Endothelial cell of umbilical vein (primary cell): Measurements from ENCODE around the gene WDR18. TPM values are rescaled to one million over a fixed set of nuclear protein-coding genes. Genes with fewer than 3 reads are reported as not detected.

Experiments
- BruUV-seq: library from RNA; stranded (reverse); fragments of 400-500 nt; replicated peaks from 2 replicates; lab custom pipeline; 2021; lab: Mats Ljungman, UMichigan
- CTCF ChIA-PET: fragments of 300-600, 350-600 bp; sonication (Branson Sonifier 250); formaldehyde crosslinking; loops from one replicate; lab custom pipeline; 2021; ENCODE audit warnings: antibody characterized with exemption, inconsistent platforms; lab: Charles Lee
- POLR2A ChIA-PET: fragments of 300-600, 350-600 bp; sonication (Branson Sonifier 250); formaldehyde crosslinking; loops from one replicate; lab custom pipeline; 2021; ENCODE audit warnings: antibody characterized with exemption, inconsistent platforms; lab: Charles Lee
- DNase-seq: peaks from one replicate; pipeline ENCODE4 v3.0.0-alpha.2; 2011; ENCODE audit warnings: low read depth, low spot score
- FAIRE-seq: peaks from 2 replicates; lab custom pipeline; 2011; peaks lifted over from hg19 to GRCh38; lab: Jason Lieb, UNC
- H2AFZ ChIP-seq: 2 replicates; pipeline ENCODE4 v1.6.0; 2012; ENCODE audit warnings: low read depth, low read length, control low read depth, inconsistent platforms
- H3K27ac ChIP-seq: 2 replicates; pipeline ENCODE4 v1.5.1; 2011; ENCODE audit warnings: low read depth, mild to moderate bottlenecking, control low read depth, low read length, moderate library complexity; ENCODE audit not compliant: insufficient read depth
- H3K27me3 ChIP-seq, 2 experiments: 2 replicates each; pipeline versions ENCODE4 v1.6.0 to v1.6.1; 2011; ENCODE audit warnings: low read length in 2 of 2, mixed read lengths in 1 of 2; ENCODE audit not compliant: control insufficient read depth in 2 of 2, insufficient read depth in 2 of 2
- H3K36me3 ChIP-seq, 2 experiments: 2 replicates in 1 of 2; 3 replicates in 1 of 2; pipeline ENCODE4 v1.5.1; 2011; ENCODE audit warnings: low read length in 2 of 2, mild to moderate bottlenecking in 1 of 2, moderate library complexity in 1 of 2; ENCODE audit not compliant: control insufficient read depth in 2 of 2, insufficient read depth in 2 of 2; ENCODE audit errors: extremely low read depth in 1 of 2
- H3K4me1 ChIP-seq: 3 replicates; pipeline ENCODE4 v1.5.1; 2011; ENCODE audit warnings: mild to moderate bottlenecking, low read length; ENCODE audit not compliant: control insufficient read depth, insufficient read depth; ENCODE audit errors: extremely low read depth
- H3K4me2 ChIP-seq: 2 replicates; pipeline ENCODE4 v1.6.1; 2011; ENCODE audit warnings: low read length, control low read depth, mixed read lengths; ENCODE audit not compliant: insufficient read depth
- H3K4me3 ChIP-seq, 3 experiments: fragments of 200-600 bp in 1 of 3; sonication (generic), shearing (Covaris generic) in 1 of 3; replicated peaks in 1 of 3; 2 replicates each; pipeline ENCODE4 v1.5.1; 2011 to 2016; ENCODE audit warnings: control low read depth in 3 of 3, low read length in 3 of 3, mild to moderate bottlenecking in 2 of 3, inconsistent platforms in 1 of 3, low read depth in 1 of 3, moderate library complexity in 1 of 3; ENCODE audit not compliant: insufficient read depth in 1 of 3
- H3K79me2 ChIP-seq: 2 replicates; pipeline ENCODE4 v1.6.0; 2012; ENCODE audit warnings: low read length, inconsistent platforms; ENCODE audit not compliant: control insufficient read depth, insufficient read depth
- H3K9ac ChIP-seq: replicated peaks from 2 replicates; pipeline ENCODE3; 2011; ENCODE audit warnings: low read length, control low read depth; ENCODE audit not compliant: insufficient read depth; ENCODE audit errors: extremely low read depth
- H3K9me1 ChIP-seq: replicated peaks from 3 replicates; pipeline ENCODE4 v1.6.0; 2011; ENCODE audit warnings: mild to moderate bottlenecking, low read length; ENCODE audit not compliant: control insufficient read depth, insufficient read depth; ENCODE audit errors: extremely low read depth
- H3K9me3 ChIP-seq: replicated peaks from 2 replicates; pipeline ENCODE4 v1.5.1; 2012; ENCODE audit warnings: low read length, inconsistent platforms; ENCODE audit not compliant: control insufficient read depth, insufficient read depth
- H4K20me1 ChIP-seq: replicated peaks from 2 replicates; pipeline ENCODE3; 2011; ENCODE audit warnings: mild to moderate bottlenecking, low read length; ENCODE audit not compliant: control insufficient read depth, insufficient read depth; ENCODE audit errors: extremely low read depth
- CTCF ChIP-seq, 2 donors: IDR thresholded peaks; 1 replicate in 1 of 2; 2 replicates in 1 of 2; pipeline ENCODE4 v1.5.1; 2011; ENCODE audit warnings: low read length in 2 of 2, mild to moderate bottlenecking in 2 of 2, moderate library complexity in 2 of 2, control low read depth in 1 of 2, inconsistent platforms in 1 of 2, low read depth in 1 of 2; ENCODE audit not compliant: insufficient read depth in 1 of 2; ENCODE audit errors: extremely low read depth in 1 of 2
- EZH2 ChIP-seq: IDR thresholded peaks from 2 replicates; pipeline ENCODE4 v1.6.1; 2012; ENCODE audit warnings: borderline replicate concordance, low read depth, mild to moderate bottlenecking, moderate library complexity, low read length, inconsistent platforms; ENCODE audit not compliant: severe bottlenecking
- FOS ChIP-seq: IDR thresholded peaks from 2 replicates; pipeline ENCODE4 v1.6.1; 2011; ENCODE audit warnings: mild to moderate bottlenecking, low read length, moderate library complexity, borderline replicate concordance; ENCODE audit not compliant: insufficient read depth
- GATA2 ChIP-seq: IDR thresholded peaks from 2 replicates; pipeline ENCODE4 v1.7.0; 2011; ENCODE audit warnings: low read depth, mild to moderate bottlenecking, moderate library complexity, mixed read lengths, low read length; ENCODE audit not compliant: insufficient read length, insufficient read depth
- JUN ChIP-seq: IDR thresholded peaks from 2 replicates; pipeline ENCODE4 v1.6.1; 2011; ENCODE audit warnings: borderline replicate concordance, low read depth; ENCODE audit not compliant: insufficient read length, insufficient read depth
- MAX ChIP-seq: IDR thresholded peaks from 2 replicates; pipeline ENCODE4 v1.6.1; 2011; ENCODE audit not compliant: insufficient read depth, insufficient read length
- MYC ChIP-seq: IDR thresholded peaks from one replicate; pipeline ENCODE4 v1.6.1; 2011; ENCODE audit warnings: mild to moderate bottlenecking, low read depth, low read length
- POLR2A ChIP-seq: IDR thresholded peaks from 2 replicates; pipeline ENCODE4 v1.6.1; 2012; ENCODE audit warnings: low read depth, mild to moderate bottlenecking, control low read depth, low read length
- POLR2AphosphoS5 ChIP-seq: IDR thresholded peaks from 2 replicates; pipeline ENCODE4 v1.6.1; 2012; ENCODE audit warnings: low read depth, mild to moderate bottlenecking, control low read depth, low read length, moderate library complexity; ENCODE audit not compliant: insufficient read depth
- dilution Hi-C: fragments of 300-500 bp; cut with MboI; formaldehyde crosslinking; loops from one replicate; pipeline ENCODE4 v1.15.0; 2019; ENCODE audit warnings: low sequenced_read_pairs; ENCODE audit not compliant: extremely low pct_ligation_motif_present
- intact Hi-C: fragments of 100-400 bp; cut with micrococcal nuclease; formaldehyde crosslinking; loops from one replicate; pipeline ENCODE4 v1.10.0; 2022
- polyA plus RNA-seq, 4 experiments: library from polyadenylated mRNA; depleted of rRNA in 3 of 4; stranded (reverse) in 3 of 4; unstranded in 1 of 4; fragments of >200 nt; gene quantifications; 2 replicates each; pipeline versions ENCODE4 v1.2.1 to v1.2.3, GENCODE V29; 2011 to 2012; ENCODE audit warnings: missing spikeins in 1 of 4
- total RNA-seq: library from RNA; stranded (reverse); gene quantifications from 2 replicates; pipeline ENCODE4 v1.2.3, GENCODE V29; 2021

WDR18 gene
- total and polyA plus RNA-seq, 2 donors (not counting 3 experiments of a cell fraction or from before 2014, with no cell fraction given), result 54.8 to 102 TPM

- H3K27me3 ChIP-seq, result no peaks in the 10 kb centered on the region
- H3K79me2 ChIP-seq, result peaks cover 2% of the 10 kb centered on the region
- POLR2A ChIA-PET, result no interaction called here
- CTCF ChIA-PET, result no interaction called here
- no peaks in the 10 kb centered on the region for H3K9me3 ChIP-seq
- no peak for TF ChIP-seq POLR2A
- no peak for TF ChIP-seq MYC
- TF ChIP-seq EZH2, result no peak
- TF ChIP-seq MAX, result no peak
- TF ChIP-seq GATA2, result no peak
- no peak for TF ChIP-seq FOS
- TF ChIP-seq CTCF (IDR thresholded peaks at IDR 0.05; ENCODE audit: extremely low read depth in 1 of 2, insufficient read depth in 1 of 2, low read depth in 1 of 2, low read length in 2 of 2), result no peak
- TF ChIP-seq POLR2AphosphoS5, result no peak
- no peak for TF ChIP-seq JUN
- H3K4me3 ChIP-seq, result no peak overlapping the region
- no peaks in the 10 kb centered on the region for H3K9me1 ChIP-seq
- intact Hi-C loops, result no loop called here
- H3K27ac ChIP-seq, result no peak overlapping the region
- no peak overlapping the region for H3K4me2 ChIP-seq
- H4K20me1 ChIP-seq, result no peaks in the 10 kb centered on the region
- H3K4me1 ChIP-seq, result peaks cover under 1% of the 10 kb centered on the region
- H2AFZ ChIP-seq, result no peak overlapping the region
- FAIRE-seq (no peak), DNase-seq (no peak)
- no TSS peak for BruUV-seq
- H3K9ac ChIP-seq, result no peak overlapping the region
- dilution Hi-C loops, result no loop called here
- peaks cover 0 to 15% of the 10 kb centered on the region in 2 experiments for H3K36me3 ChIP-seq
Measured at GRCh38 chr19:990119-990571, 6.0 kb downstream of the WDR18 start.
